Activated naive CD8-positive, alpha-beta T cell (primary cell): ENCODE data around the gene DNAJB5.
"Not testable (repeated sequence)": the region's sequence is repeated elsewhere in the genome, so short reads cannot be mapped to it uniquely, and the experiment has no call there.

ENCODE experiments used
- H3K27ac Mint-ChIP-seq: one replicate; pipeline ENCODE4 v1.8.0; 2021; ENCODE audit warnings: mixed read lengths
- H3K27me3 Mint-ChIP-seq: one replicate; pipeline ENCODE4 v1.8.0; 2021; ENCODE audit warnings: mixed read lengths
- H3K36me3 Mint-ChIP-seq: one replicate; pipeline ENCODE4 v1.8.0; 2021; ENCODE audit warnings: mixed read lengths
- H3K4me1 Mint-ChIP-seq: one replicate; pipeline ENCODE4 v1.8.0; 2021; ENCODE audit warnings: low read depth, mixed read lengths
- H3K4me3 Mint-ChIP-seq: one replicate; pipeline ENCODE4 v1.8.0; 2021; ENCODE audit warnings: mild to moderate bottlenecking, mixed read lengths
- H3K9me3 Mint-ChIP-seq: one replicate; pipeline ENCODE4 v1.8.0; 2021; ENCODE audit warnings: low read depth, mixed read lengths

DNAJB5 gene

GRCh38 chr9:34989003-34989945 lies at the start of gene DNAJB5:
TSS of gene DNAJB5 (plus strand) at chr9:34989745. CDS start at chr9:34990631, 886 bp downstream.
- Mint-ChIP-seq H3K9me3 (no peaks in the 10 kb centered on the region), H3K4me1 (peaks cover 69% of the 10 kb centered on the region), H3K36me3 (no peaks in the 10 kb centered on the region), H3K27me3 (no peaks in the 10 kb centered on the region), H3K27ac (peak within 1 kb of the TSS; percentile 92), H3K4me3 (peak within 1 kb of the TSS; percentile 99)

GRCh38 chr9:34939989-34940388 lies 49.6 kb upstream of the DNAJB5 start:
- not testable (repeated sequence) for H3K4me1 Mint-ChIP-seq, H3K27ac Mint-ChIP-seq, H3K4me3 Mint-ChIP-seq, H3K9me3 Mint-ChIP-seq, H3K36me3 Mint-ChIP-seq, H3K27me3 Mint-ChIP-seq

- H3K36me3 Mint-ChIP-seq, result no peaks in the 10 kb centered on the region
- no peaks in the 10 kb centered on the region for H3K9me3 Mint-ChIP-seq
- H3K27ac Mint-ChIP-seq, result no peak overlapping the region
- H3K4me1 Mint-ChIP-seq, result no peaks in the 10 kb centered on the region
- no peak overlapping the region for H3K4me3 Mint-ChIP-seq
- H3K27me3 Mint-ChIP-seq, result peaks cover 13% of the 10 kb centered on the region
These were observed 41.1 kb upstream of the DNAJB5 start for GRCh38 chr9:34948451-34948850.

- H3K27ac Mint-ChIP-seq, result no peak overlapping the region
- H3K4me3 Mint-ChIP-seq, result no peak overlapping the region
- peaks cover 3% of the 10 kb centered on the region for H3K4me1 Mint-ChIP-seq
- no peaks in the 10 kb centered on the region for H3K36me3 Mint-ChIP-seq
- H3K9me3 Mint-ChIP-seq, result no peaks in the 10 kb centered on the region
- peaks cover 14% of the 10 kb centered on the region for H3K27me3 Mint-ChIP-seq
These were observed 35.3 kb upstream of the DNAJB5 start for GRCh38 chr9:34954225-34954624.

- H3K4me3 Mint-ChIP-seq, result not testable (repeated sequence)
These were observed 33.5 kb upstream of the DNAJB5 start for GRCh38 chr9:34956066-34956465.

GRCh38 chr9:34956648-34957047 lies 32.9 kb upstream of the DNAJB5 start:
- Mint-ChIP-seq H3K27ac (no peak overlapping the region), H3K4me1 (peaks cover 14% of the 10 kb centered on the region), H3K4me3 (peak overlapping the region; percentile 79), H3K36me3 (no peaks in the 10 kb centered on the region), H3K27me3 (peaks cover 23% of the 10 kb centered on the region), H3K9me3 (no peaks in the 10 kb centered on the region)

More at GRCh38 chr9:34956066-34956465, 33.5 kb upstream of the DNAJB5 start:
- H3K36me3 Mint-ChIP-seq, H3K4me1 Mint-ChIP-seq, H3K9me3 Mint-ChIP-seq, H3K27ac Mint-ChIP-seq: not testable (repeated sequence)
- H3K27me3 Mint-ChIP-seq, result peaks cover 19% of the 10 kb centered on the region

GRCh38 chr9:34957492-34958410 lies 31.8 kb upstream of the DNAJB5 start, which contains the start of gene PHF24:
TSS of gene PHF24 (plus strand) at chr9:34958285. CDS start at chr9:34971299, 13,014 bp downstream.
- H3K4me3 Mint-ChIP-seq, result peak within 1 kb of the TSS; percentile 79
- H3K27ac Mint-ChIP-seq, result no peak within 1 kb of the TSS
- H3K27me3 Mint-ChIP-seq, result peaks cover 25% of the 10 kb centered on the region
- H3K9me3 Mint-ChIP-seq, result no peaks in the 10 kb centered on the region
- H3K4me1 Mint-ChIP-seq, result peaks cover 24% of the 10 kb centered on the region
- H3K36me3 Mint-ChIP-seq, result no peaks in the 10 kb centered on the region

GRCh38 chr9:34958411-34958982 lies 31.0 kb upstream of the DNAJB5 start:
- Mint-ChIP-seq H3K27me3 (peaks cover 25% of the 10 kb centered on the region), H3K27ac (no peak overlapping the region), H3K4me1 (peaks cover 29% of the 10 kb centered on the region), H3K36me3 (no peaks in the 10 kb centered on the region), H3K4me3 (peak overlapping the region; percentile 65), H3K9me3 (no peaks in the 10 kb centered on the region)

- Mint-ChIP-seq H3K36me3 (no peaks in the 10 kb centered on the region), H3K4me1 (peaks cover 29% of the 10 kb centered on the region), H3K9me3 (no peaks in the 10 kb centered on the region), H3K27ac (no peak overlapping the region), H3K4me3 (no peak overlapping the region), H3K27me3 (peaks cover 31% of the 10 kb centered on the region)
These were observed 30.1 kb upstream of the DNAJB5 start for GRCh38 chr9:34959461-34959860.

GRCh38 chr9:34961574-34962490 lies 27.7 kb upstream of the DNAJB5 start:
- no peaks in the 10 kb centered on the region for H3K9me3 Mint-ChIP-seq
- H3K4me3 Mint-ChIP-seq, result peak overlapping the region; percentile 17

GRCh38 chr9:34962546-34962945 lies 27.0 kb upstream of the DNAJB5 start:
- Mint-ChIP-seq H3K27ac (no peak overlapping the region), H3K27me3 (peaks cover 32% of the 10 kb centered on the region), H3K4me3 (no peak overlapping the region), H3K9me3 (no peaks in the 10 kb centered on the region), H3K36me3 (no peaks in the 10 kb centered on the region), H3K4me1 (peaks cover 26% of the 10 kb centered on the region)

More at GRCh38 chr9:34961574-34962490, 27.7 kb upstream of the DNAJB5 start:
- no peaks in the 10 kb centered on the region for H3K36me3 Mint-ChIP-seq
- H3K4me1 Mint-ChIP-seq, result peaks cover 29% of the 10 kb centered on the region
- H3K27ac Mint-ChIP-seq, result no peak overlapping the region
- peaks cover 33% of the 10 kb centered on the region for H3K27me3 Mint-ChIP-seq

GRCh38 chr9:34963552-34963951 lies 26.0 kb upstream of the DNAJB5 start:
- Mint-ChIP-seq H3K27me3 (peaks cover 38% of the 10 kb centered on the region), H3K4me1 (peaks cover 26% of the 10 kb centered on the region), H3K27ac (no peak overlapping the region), H3K4me3 (no peak overlapping the region), H3K9me3 (no peaks in the 10 kb centered on the region), H3K36me3 (no peaks in the 10 kb centered on the region)

- Mint-ChIP-seq H3K27ac (no peak overlapping the region), H3K36me3 (no peaks in the 10 kb centered on the region), H3K4me1 (peaks cover 26% of the 10 kb centered on the region), H3K4me3 (no peak overlapping the region), H3K9me3 (no peaks in the 10 kb centered on the region), H3K27me3 (peaks cover 32% of the 10 kb centered on the region)
These were observed 25.1 kb upstream of the DNAJB5 start for GRCh38 chr9:34964458-34964857.
